GM21576 (cell line): ENCODE measurements around the gene ARID1A.
"Not testable (repeated sequence)": the region's sequence is repeated elsewhere in the genome, so short reads cannot be mapped to it uniquely, and the experiment has no call there.

Experiments used
- ATAC-seq: cut with Tn5 transposase; IDR thresholded peaks from one replicate; pipeline ENCODE4 v1.9.1; 2021; ENCODE audit warnings: mild to moderate bottlenecking, moderate library complexity; ENCODE audit not compliant: unreplicated experiment

ARID1A gene

GRCh38 chr1:26787381-26787705, 91.5 kb downstream of the ARID1A start:
- ATAC-seq, result peak; percentile 23

GRCh38 chr1:26787706-26788514, 92.1 kb downstream of the ARID1A start, which contains the start of gene PIGV:
Gene PIGV (plus strand): TSS chr1:26787950. CDS start chr1:26790816, 2,866 bp downstream.
- peak; percentile 50 for ATAC-seq

- no peak for ATAC-seq
Observed at GRCh38 chr1:26788515-26788785, 92.6 kb downstream of the ARID1A start.

GRCh38 chr1:26788836-26789611, 93.2 kb downstream of the ARID1A start:
- ATAC-seq, result peak; percentile 31

- no peak for ATAC-seq
Observed at GRCh38 chr1:26789612-26789865, 93.7 kb downstream of the ARID1A start.

- ATAC-seq, result no peak
Observed at GRCh38 chr1:26789931-26790330, 94.1 kb downstream of the ARID1A start.

GRCh38 chr1:26790551-26790953, 94.7 kb downstream of the ARID1A start:
- no peak for ATAC-seq

GRCh38 chr1:26791148-26791547, 95.3 kb downstream of the ARID1A start:
- no peak for ATAC-seq

GRCh38 chr1:26791626-26792025, 95.8 kb downstream of the ARID1A start:
- ATAC-seq, result no peak

- no peak for ATAC-seq
Observed at GRCh38 chr1:26792924-26793323, 97.1 kb downstream of the ARID1A start.

- no peak for ATAC-seq
Observed at GRCh38 chr1:26794391-26794790, 98.6 kb downstream of the ARID1A start.

GRCh38 chr1:26797627-26798026, 101.8 kb downstream of the ARID1A start:
- no peak for ATAC-seq

GRCh38 chr1:26799479-26800142, 103.8 kb downstream of the ARID1A start:
- no peak for ATAC-seq

GRCh38 chr1:26803932-26804331, 108.1 kb downstream of the ARID1A start:
- ATAC-seq, result not testable (repeated sequence)

GRCh38 chr1:26810105-26810504, 114.3 kb downstream of the ARID1A start:
- not testable (repeated sequence) for ATAC-seq

GRCh38 chr1:26811057-26811456, 115.2 kb downstream of the ARID1A start:
- ATAC-seq, result no peak

- ATAC-seq, result no peak
Observed at GRCh38 chr1:26811708-26812107, 115.9 kb downstream of the ARID1A start.

- no peak for ATAC-seq
Observed at GRCh38 chr1:26814377-26814776, 118.6 kb downstream of the ARID1A start.

GRCh38 chr1:26814893-26815292, 119.1 kb downstream of the ARID1A start:
- ATAC-seq, result no peak

GRCh38 chr1:26820784-26821269, 125.0 kb downstream of the ARID1A start:
- ATAC-seq, result peak; percentile 81

- ATAC-seq, result no peak
Observed at GRCh38 chr1:26822737-26823395, 127.1 kb downstream of the ARID1A start.
